ENCODE data around the gene KIAA1614. TPM values are rescaled to one million over a fixed set of nuclear protein-coding genes. Genes with fewer than 3 reads are reported as not detected.

The KIAA1614 gene
- total RNA-seq, 1 experiment from 2014 or later = 3.3 TPM

DNA sequence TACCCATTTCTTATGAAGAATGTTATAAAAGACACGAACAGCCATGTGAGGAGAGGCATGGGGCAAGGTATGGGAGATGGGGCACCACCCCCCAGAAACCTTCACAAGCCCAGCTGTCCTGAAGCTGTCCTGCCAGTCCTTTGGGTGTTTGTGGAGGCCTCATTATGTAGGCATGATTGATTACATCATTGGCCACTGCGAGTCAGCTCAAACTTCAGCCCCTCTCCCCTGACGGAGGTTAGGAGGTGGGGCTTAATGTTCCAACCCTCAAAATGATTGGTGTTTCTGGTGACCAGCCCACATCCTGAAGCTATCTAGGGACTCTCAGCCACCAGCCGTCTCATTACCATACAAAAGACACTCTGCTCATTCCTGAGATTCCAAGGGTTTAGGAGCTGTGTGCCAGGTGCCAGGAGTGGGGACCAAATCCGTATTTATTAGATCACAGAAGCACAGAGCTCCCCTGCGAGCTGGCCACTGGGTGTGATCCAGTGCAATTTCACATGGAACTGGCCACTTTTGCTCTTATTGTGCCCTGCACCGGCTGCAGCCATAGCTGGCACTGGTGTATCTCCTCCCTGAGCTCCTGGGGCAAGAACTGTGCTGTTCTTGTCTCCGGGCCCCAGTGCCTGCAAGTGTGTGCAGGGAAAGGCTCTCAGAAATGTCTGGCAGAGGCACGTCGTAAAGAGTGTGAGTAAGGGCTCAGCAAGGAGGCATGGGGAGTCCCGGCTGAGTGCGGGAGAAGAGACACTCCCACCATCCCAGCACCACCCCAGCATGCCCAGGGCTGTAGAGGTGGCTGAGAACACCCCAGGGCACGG lies 10.5 kb downstream of the KIAA1614 start (continued):
- TF ChIP-seq, protein P1, sequence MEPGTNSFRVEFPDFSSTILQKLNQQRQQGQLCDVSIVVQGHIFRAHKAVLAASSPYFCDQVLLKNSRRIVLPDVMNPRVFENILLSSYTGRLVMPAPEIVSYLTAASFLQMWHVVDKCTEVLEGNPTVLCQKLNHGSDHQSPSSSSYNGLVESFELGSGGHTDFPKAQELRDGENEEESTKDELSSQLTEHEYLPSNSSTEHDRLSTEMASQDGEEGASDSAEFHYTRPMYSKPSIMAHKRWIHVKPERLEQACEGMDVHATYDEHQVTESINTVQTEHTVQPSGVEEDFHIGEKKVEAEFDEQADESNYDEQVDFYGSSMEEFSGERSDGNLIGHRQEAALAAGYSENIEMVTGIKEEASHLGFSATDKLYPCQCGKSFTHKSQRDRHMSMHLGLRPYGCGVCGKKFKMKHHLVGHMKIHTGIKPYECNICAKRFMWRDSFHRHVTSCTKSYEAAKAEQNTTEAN (CRISPR knock-in tag; IDR thresholded peaks at IDR 0.05) = no peak
- TF ChIP-seq OVOL2 (CRISPR knock-in tag; IDR thresholded peaks at IDR 0.05; ENCODE audit: borderline replicate concordance) (no peak), TEAD1 (CRISPR knock-in tag; IDR thresholded peaks at IDR 0.05) (peak; percentile 99; the same call in 1 of the 2 replicates), ZNF671 (CRISPR knock-in tag; IDR thresholded peaks at IDR 0.05) (no peak), GRHL2 (CRISPR knock-in tag; IDR thresholded peaks at IDR 0.05; ENCODE audit: insufficient replicate concordance, severe bottlenecking) (no peak), NR1H2 (CRISPR knock-in tag; IDR thresholded peaks at IDR 0.05) (no peak), ATF1 (CRISPR knock-in tag; IDR thresholded peaks at IDR 0.05) (no peak), KAT7 (CRISPR knock-in tag; IDR thresholded peaks at IDR 0.05; ENCODE audit: borderline replicate concordance) (no peak), TCF7 (CRISPR knock-in tag; IDR thresholded peaks at IDR 0.05; ENCODE audit: low read depth) (no peak), IRF2 (CRISPR knock-in tag; IDR thresholded peaks at IDR 0.05; ENCODE audit: borderline replicate concordance, low read depth) (no peak), SP1 (CRISPR knock-in tag; conservative IDR thresholded peaks at IDR 0.05) (no peak), TP53 (CRISPR knock-in tag; IDR thresholded peaks at IDR 0.05) (no peak), ESRRA (CRISPR knock-in tag; IDR thresholded peaks at IDR 0.05; ENCODE audit: borderline replicate concordance) (no peak), GABPB1 (CRISPR knock-in tag; IDR thresholded peaks at IDR 0.05) (no peak), ELF4 (CRISPR knock-in tag; IDR thresholded peaks at IDR 0.05; ENCODE audit: low read depth) (no peak), NR3C1 (CRISPR knock-in tag; conservative IDR thresholded peaks at IDR 0.05; ENCODE audit: low read depth) (no peak), CREB1 (CRISPR knock-in tag; IDR thresholded peaks at IDR 0.05) (no peak), NFYB (CRISPR knock-in tag; conservative IDR thresholded peaks at IDR 0.05; ENCODE audit: low read depth) (no peak), ZNF263 (CRISPR knock-in tag; IDR thresholded peaks at IDR 0.05; ENCODE audit: low read depth) (no peak)
- TF ChIP-seq, protein P2, sequence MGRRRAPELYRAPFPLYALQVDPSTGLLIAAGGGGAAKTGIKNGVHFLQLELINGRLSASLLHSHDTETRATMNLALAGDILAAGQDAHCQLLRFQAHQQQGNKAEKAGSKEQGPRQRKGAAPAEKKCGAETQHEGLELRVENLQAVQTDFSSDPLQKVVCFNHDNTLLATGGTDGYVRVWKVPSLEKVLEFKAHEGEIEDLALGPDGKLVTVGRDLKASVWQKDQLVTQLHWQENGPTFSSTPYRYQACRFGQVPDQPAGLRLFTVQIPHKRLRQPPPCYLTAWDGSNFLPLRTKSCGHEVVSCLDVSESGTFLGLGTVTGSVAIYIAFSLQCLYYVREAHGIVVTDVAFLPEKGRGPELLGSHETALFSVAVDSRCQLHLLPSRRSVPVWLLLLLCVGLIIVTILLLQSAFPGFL (CRISPR knock-in tag; IDR thresholded peaks at IDR 0.05; ENCODE audit: borderline replicate concordance) = no peak
- TF ChIP-seq, protein P3, sequence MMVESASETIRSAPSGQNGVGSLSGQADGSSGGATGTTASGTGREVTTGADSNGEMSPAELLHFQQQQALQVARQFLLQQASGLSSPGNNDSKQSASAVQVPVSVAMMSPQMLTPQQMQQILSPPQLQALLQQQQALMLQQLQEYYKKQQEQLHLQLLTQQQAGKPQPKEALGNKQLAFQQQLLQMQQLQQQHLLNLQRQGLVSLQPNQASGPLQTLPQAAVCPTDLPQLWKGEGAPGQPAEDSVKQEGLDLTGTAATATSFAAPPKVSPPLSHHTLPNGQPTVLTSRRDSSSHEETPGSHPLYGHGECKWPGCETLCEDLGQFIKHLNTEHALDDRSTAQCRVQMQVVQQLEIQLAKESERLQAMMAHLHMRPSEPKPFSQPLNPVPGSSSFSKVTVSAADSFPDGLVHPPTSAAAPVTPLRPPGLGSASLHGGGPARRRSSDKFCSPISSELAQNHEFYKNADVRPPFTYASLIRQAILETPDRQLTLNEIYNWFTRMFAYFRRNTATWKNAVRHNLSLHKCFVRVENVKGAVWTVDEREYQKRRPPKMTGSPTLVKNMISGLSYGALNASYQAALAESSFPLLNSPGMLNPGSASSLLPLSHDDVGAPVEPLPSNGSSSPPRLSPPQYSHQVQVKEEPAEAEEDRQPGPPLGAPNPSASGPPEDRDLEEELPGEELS (CRISPR knock-in tag; IDR thresholded peaks at IDR 0.05) = no peak
- TF ChIP-seq, protein P4, sequence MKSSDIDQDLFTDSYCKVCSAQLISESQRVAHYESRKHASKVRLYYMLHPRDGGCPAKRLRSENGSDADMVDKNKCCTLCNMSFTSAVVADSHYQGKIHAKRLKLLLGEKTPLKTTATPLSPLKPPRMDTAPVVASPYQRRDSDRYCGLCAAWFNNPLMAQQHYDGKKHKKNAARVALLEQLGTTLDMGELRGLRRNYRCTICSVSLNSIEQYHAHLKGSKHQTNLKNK (CRISPR knock-in tag; IDR thresholded peaks at IDR 0.05) = no peak
- TF ChIP-seq, protein P5, sequence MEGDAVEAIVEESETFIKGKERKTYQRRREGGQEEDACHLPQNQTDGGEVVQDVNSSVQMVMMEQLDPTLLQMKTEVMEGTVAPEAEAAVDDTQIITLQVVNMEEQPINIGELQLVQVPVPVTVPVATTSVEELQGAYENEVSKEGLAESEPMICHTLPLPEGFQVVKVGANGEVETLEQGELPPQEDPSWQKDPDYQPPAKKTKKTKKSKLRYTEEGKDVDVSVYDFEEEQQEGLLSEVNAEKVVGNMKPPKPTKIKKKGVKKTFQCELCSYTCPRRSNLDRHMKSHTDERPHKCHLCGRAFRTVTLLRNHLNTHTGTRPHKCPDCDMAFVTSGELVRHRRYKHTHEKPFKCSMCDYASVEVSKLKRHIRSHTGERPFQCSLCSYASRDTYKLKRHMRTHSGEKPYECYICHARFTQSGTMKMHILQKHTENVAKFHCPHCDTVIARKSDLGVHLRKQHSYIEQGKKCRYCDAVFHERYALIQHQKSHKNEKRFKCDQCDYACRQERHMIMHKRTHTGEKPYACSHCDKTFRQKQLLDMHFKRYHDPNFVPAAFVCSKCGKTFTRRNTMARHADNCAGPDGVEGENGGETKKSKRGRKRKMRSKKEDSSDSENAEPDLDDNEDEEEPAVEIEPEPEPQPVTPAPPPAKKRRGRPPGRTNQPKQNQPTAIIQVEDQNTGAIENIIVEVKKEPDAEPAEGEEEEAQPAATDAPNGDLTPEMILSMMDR (IDR thresholded peaks at IDR 0.05) = no peak
- TF ChIP-seq, protein P6, sequence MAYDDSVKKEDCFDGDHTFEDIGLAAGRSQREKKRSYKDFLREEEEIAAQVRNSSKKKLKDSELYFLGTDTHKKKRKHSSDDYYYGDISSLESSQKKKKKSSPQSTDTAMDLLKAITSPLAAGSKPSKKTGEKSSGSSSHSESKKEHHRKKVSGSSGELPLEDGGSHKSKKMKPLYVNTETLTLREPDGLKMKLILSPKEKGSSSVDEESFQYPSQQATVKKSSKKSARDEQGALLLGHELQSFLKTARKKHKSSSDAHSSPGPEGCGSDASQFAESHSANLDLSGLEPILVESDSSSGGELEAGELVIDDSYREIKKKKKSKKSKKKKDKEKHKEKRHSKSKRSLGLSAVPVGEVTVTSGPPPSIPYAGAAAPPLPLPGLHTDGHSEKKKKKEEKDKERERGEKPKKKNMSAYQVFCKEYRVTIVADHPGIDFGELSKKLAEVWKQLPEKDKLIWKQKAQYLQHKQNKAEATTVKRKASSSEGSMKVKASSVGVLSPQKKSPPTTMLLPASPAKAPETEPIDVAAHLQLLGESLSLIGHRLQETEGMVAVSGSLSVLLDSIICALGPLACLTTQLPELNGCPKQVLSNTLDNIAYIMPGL (CRISPR knock-in tag; IDR thresholded peaks at IDR 0.05) = no peak
- TF ChIP-seq, protein P7, sequence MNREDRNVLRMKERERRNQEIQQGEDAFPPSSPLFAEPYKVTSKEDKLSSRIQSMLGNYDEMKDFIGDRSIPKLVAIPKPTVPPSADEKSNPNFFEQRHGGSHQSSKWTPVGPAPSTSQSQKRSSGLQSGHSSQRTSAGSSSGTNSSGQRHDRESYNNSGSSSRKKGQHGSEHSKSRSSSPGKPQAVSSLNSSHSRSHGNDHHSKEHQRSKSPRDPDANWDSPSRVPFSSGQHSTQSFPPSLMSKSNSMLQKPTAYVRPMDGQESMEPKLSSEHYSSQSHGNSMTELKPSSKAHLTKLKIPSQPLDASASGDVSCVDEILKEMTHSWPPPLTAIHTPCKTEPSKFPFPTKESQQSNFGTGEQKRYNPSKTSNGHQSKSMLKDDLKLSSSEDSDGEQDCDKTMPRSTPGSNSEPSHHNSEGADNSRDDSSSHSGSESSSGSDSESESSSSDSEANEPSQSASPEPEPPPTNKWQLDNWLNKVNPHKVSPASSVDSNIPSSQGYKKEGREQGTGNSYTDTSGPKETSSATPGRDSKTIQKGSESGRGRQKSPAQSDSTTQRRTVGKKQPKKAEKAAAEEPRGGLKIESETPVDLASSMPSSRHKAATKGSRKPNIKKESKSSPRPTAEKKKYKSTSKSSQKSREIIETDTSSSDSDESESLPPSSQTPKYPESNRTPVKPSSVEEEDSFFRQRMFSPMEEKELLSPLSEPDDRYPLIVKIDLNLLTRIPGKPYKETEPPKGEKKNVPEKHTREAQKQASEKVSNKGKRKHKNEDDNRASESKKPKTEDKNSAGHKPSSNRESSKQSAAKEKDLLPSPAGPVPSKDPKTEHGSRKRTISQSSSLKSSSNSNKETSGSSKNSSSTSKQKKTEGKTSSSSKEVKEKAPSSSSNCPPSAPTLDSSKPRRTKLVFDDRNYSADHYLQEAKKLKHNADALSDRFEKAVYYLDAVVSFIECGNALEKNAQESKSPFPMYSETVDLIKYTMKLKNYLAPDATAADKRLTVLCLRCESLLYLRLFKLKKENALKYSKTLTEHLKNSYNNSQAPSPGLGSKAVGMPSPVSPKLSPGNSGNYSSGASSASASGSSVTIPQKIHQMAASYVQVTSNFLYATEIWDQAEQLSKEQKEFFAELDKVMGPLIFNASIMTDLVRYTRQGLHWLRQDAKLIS (CRISPR knock-in tag; IDR thresholded peaks at IDR 0.05; ENCODE audit: borderline replicate concordance) = no peak
- TF ChIP-seq, protein P8, sequence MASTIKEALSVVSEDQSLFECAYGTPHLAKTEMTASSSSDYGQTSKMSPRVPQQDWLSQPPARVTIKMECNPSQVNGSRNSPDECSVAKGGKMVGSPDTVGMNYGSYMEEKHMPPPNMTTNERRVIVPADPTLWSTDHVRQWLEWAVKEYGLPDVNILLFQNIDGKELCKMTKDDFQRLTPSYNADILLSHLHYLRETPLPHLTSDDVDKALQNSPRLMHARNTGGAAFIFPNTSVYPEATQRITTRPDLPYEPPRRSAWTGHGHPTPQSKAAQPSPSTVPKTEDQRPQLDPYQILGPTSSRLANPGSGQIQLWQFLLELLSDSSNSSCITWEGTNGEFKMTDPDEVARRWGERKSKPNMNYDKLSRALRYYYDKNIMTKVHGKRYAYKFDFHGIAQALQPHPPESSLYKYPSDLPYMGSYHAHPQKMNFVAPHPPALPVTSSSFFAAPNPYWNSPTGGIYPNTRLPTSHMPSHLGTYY (CRISPR knock-in tag; IDR thresholded peaks at IDR 0.05) = no peak
